ENCODE data around the gene ANKRD16.

DNA sequence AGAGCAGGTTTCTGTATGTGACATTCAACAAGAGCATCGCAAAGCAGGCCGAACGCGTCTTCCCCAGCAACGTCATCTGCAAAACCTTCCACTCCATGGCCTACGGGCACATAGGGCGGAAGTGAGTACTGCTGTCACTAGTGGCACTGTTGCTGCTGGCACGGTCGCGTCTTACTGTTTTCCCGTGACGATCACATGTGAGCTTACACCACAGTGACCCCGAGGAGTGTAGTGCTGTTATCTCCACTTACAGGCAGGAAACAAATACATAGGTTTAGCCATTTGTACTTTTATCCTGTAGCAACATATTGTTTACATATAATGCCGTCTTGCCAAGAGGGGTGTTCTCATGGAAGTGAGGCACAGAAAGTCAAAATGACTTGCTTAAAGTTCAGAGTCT is 25.8 kb upstream of the ANKRD16 start:
- no peak for TF ChIP-seq POLR2A (IDR thresholded peaks at IDR 0.05; ENCODE audit: extremely low read depth, insufficient read length)
- TF ChIP-seq, protein P1, sequence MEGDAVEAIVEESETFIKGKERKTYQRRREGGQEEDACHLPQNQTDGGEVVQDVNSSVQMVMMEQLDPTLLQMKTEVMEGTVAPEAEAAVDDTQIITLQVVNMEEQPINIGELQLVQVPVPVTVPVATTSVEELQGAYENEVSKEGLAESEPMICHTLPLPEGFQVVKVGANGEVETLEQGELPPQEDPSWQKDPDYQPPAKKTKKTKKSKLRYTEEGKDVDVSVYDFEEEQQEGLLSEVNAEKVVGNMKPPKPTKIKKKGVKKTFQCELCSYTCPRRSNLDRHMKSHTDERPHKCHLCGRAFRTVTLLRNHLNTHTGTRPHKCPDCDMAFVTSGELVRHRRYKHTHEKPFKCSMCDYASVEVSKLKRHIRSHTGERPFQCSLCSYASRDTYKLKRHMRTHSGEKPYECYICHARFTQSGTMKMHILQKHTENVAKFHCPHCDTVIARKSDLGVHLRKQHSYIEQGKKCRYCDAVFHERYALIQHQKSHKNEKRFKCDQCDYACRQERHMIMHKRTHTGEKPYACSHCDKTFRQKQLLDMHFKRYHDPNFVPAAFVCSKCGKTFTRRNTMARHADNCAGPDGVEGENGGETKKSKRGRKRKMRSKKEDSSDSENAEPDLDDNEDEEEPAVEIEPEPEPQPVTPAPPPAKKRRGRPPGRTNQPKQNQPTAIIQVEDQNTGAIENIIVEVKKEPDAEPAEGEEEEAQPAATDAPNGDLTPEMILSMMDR (IDR thresholded peaks at IDR 0.05; ENCODE audit: low read depth, low read length) = no peak
- TF ChIP-seq, protein P2, sequence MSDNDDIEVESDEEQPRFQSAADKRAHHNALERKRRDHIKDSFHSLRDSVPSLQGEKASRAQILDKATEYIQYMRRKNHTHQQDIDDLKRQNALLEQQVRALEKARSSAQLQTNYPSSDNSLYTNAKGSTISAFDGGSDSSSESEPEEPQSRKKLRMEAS (IDR thresholded peaks at IDR 0.05; ENCODE audit: low read depth, low read length) = no peak
